Thoracic aorta (tissue), 2 donors: ENCODE measurements around the gene INTS11. TPM values are rescaled to one million over a fixed set of nuclear protein-coding genes. Genes with fewer than 3 reads are reported as not detected.
A peak's percentile ranks its signal among the peaks of the same experiment; 100 is the strongest.
"Not testable (repeated sequence)": the region's sequence is repeated elsewhere in the genome, so short reads cannot be mapped to it uniquely, and the experiment has no call there.

ENCODE experiments used
- ATAC-seq: fragments of 150-250 bp; one replicate; pipeline ENCODE4 v1.8.0; 2017; ENCODE audit warnings: low read depth; ENCODE audit not compliant: insufficient number of reproducible peaks, low FRiP score
- DNase-seq: peaks from one replicate; pipeline ENCODE4 v3.0.0-alpha.2; 2020; ENCODE audit warnings: low spot score
- H3K27ac ChIP-seq, 2 donors: fragments of 200-600 bp; sonication (generic); 1 replicate in 1 of 2; 2 replicates in 1 of 2; pipeline ENCODE4 v1.5.1; 2016; ENCODE audit warnings: mild to moderate bottlenecking in 2 of 2, moderate library complexity in 2 of 2
- H3K27me3 ChIP-seq: fragments of 200-600 bp; sonication (generic); replicated peaks from 2 replicates; pipeline ENCODE4 v1.6.0; 2016; ENCODE audit warnings: mild to moderate bottlenecking; ENCODE audit not compliant: insufficient read depth
- H3K36me3 ChIP-seq: fragments of 200-600 bp; sonication (generic); one replicate; pipeline ENCODE4 v1.5.1; 2016
- H3K4me1 ChIP-seq, 2 donors: fragments of 200-600 bp; sonication (generic); 1 replicate in 1 of 2; 2 replicates in 1 of 2; pipeline versions ENCODE4 v1.5.1 to v1.6.0; 2016; ENCODE audit warnings: low read depth in 2 of 2, mild to moderate bottlenecking in 1 of 2; ENCODE audit not compliant: control insufficient read depth in 1 of 2
- H3K4me3 ChIP-seq: fragments of 200-600 bp; sonication (generic); 2 replicates; pipeline ENCODE4 v1.5.1; 2016; ENCODE audit warnings: mild to moderate bottlenecking
- H3K9me3 ChIP-seq: fragments of 200-600 bp; sonication (generic); 2 replicates; pipeline ENCODE4 v1.5.1; 2016
- total RNA-seq, 2 donors: library from RNA; depleted of rRNA; stranded (reverse); fragments of >200 nt; gene quantifications; one replicate each; pipeline versions ENCODE4 v1.1.0 to v1.2.3, GENCODE V29; 2016
- TF ChIP-seq, protein P1 (sequence below): fragments of 200-600 bp; sonication (generic); IDR thresholded peaks from one replicate; pipeline ENCODE4 v1.5.1; 2019; ENCODE audit warnings: antibody characterized with exemption

The INTS11 gene
- total RNA-seq, 2 donors from 2014 or later, result 192 to 195 TPM

DNA sequence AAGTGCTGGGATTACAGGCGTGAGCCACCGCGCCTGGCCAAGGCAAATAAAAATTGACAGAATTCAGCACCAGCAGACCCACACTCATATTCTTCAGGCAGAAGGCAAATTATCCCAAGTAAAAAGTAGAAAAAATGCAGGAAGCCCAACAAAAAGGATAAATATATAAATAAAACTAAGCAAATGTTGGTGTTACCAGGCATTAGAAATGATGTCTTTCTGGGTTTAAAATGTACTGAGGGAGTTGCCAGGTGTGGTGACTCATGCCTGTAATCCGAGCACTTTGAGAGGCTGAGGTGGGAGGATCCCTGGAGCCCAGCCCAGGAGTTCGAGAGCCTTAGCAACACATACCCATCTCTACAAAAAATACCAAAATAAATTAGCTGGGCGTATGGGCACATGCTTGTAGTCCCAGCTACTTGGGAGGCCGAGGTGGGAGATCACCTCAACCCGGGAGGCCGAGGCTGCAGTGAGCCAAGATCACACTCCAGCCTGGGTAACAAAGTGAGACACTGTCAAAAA lies 6.3 kb downstream of the INTS11 start:
- Histone ChIP-seq H3K4me3 (no peak overlapping the region), H3K27ac (peak overlapping the region; percentile 72 to 79), H3K27me3 (no peaks in the 10 kb centered on the region), H3K36me3 (peaks cover 20% of the 10 kb centered on the region), H3K4me1 (peaks cover 21 to 40% of the 10 kb centered on the region in 2 donors), H3K9me3 (no peaks in the 10 kb centered on the region)
- peak; percentile 78 for ATAC-seq
- TF ChIP-seq, protein P1, sequence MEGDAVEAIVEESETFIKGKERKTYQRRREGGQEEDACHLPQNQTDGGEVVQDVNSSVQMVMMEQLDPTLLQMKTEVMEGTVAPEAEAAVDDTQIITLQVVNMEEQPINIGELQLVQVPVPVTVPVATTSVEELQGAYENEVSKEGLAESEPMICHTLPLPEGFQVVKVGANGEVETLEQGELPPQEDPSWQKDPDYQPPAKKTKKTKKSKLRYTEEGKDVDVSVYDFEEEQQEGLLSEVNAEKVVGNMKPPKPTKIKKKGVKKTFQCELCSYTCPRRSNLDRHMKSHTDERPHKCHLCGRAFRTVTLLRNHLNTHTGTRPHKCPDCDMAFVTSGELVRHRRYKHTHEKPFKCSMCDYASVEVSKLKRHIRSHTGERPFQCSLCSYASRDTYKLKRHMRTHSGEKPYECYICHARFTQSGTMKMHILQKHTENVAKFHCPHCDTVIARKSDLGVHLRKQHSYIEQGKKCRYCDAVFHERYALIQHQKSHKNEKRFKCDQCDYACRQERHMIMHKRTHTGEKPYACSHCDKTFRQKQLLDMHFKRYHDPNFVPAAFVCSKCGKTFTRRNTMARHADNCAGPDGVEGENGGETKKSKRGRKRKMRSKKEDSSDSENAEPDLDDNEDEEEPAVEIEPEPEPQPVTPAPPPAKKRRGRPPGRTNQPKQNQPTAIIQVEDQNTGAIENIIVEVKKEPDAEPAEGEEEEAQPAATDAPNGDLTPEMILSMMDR, result no peak
- DNase-seq, result peak; percentile 73

DNA sequence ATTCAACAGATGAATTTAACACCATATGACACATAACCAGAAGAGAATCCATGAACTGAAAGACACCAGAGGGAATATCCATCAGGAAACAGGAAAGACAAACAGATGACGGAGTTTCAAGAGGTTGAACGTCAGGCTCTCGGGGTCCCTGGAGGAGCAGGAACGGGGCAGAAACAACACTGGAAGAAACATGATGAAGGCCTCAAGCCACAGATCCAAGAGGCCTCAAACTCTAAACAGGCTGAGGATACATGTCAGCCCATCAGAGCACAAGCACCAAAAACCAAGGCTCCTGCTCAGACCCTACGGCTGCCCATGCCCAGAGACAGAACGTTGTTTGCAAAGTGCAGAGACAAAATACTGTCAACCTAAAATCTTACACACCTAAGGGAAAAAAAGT lies 7.0 kb downstream of the INTS11 start:
- peaks cover 17 to 35% of the 10 kb centered on the region in 2 donors for H3K4me1 ChIP-seq

DNA sequence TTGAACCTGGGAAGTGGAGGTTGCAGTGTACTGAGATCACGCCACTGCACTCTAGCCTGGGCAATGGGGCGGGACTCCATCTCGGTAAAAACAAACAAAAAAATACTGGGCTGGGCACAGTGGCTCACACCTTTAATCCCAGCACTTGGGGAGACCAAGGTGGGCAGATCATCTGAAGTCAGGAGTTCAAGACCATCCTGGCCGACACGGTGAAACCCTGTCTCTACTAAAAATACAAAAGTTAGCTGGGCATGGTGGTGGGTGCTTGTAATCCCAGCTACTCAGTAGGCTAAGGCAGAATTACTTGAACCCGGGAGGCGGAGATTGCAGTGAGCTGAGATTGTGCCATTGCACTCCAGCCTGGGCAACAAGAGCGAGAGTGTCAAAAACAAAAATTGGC lies 8.3 kb downstream of the INTS11 start:
- ATAC-seq, H3K4me3 ChIP-seq, DNase-seq, H3K27me3 ChIP-seq, H3K27ac ChIP-seq, H3K9me3 ChIP-seq: not testable (repeated sequence)
- Histone ChIP-seq H3K4me1 (peaks cover 9 to 29% of the 10 kb centered on the region in 2 donors), H3K36me3 (peaks cover 36% of the 10 kb centered on the region)

More for the DNA sequence above, 7.0 kb downstream of the INTS11 start:
- TF ChIP-seq, protein P1, result no peak
- ATAC-seq (no peak), DNase-seq (no peak)
- Histone ChIP-seq H3K27ac (peak overlapping the region; percentile 69 to 79), H3K27me3 (no peaks in the 10 kb centered on the region), H3K4me3 (no peak overlapping the region), H3K9me3 (no peaks in the 10 kb centered on the region), H3K36me3 (peaks cover 28% of the 10 kb centered on the region)

DNA sequence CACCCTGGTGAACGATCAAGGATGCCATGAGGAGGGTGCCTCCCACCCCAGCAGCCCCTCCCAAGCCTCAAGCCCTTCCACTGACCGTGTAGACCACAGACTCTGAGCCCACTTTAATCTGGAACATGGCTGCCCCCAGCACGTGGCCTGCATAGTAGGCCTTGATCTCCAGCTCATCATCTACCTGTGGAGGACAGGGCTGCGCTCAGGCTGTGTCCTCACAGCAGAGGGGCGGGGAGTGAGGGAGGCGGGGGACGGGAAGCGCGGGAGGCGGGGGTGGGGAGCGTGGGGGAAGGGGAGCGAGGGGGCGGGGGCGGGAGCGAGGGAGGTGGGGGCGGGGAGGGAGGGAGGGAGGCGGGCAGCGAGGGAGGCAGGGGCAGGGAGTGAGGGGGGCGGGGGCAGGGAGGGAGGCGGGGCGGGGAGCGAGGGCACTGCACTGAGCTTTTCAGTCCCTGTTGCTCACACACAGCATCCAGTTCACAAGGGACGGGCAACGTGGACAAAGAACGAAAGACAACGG lies 9.0 kb downstream of the INTS11 start:
- no peak for ATAC-seq
- no peaks in the 10 kb centered on the region for H3K27me3 ChIP-seq
- no peak overlapping the region for H3K27ac ChIP-seq
- TF ChIP-seq, protein P1, result no peak
- no peaks in the 10 kb centered on the region for H3K9me3 ChIP-seq
- peaks cover 9 to 29% of the 10 kb centered on the region in 2 donors for H3K4me1 ChIP-seq
- H3K4me3 ChIP-seq, result no peak overlapping the region
- H3K36me3 ChIP-seq, result peaks cover 36% of the 10 kb centered on the region
- no peak for DNase-seq

- Histone ChIP-seq H3K9me3 (no peaks in the 10 kb centered on the region), H3K4me1 (peaks cover 9 to 30% of the 10 kb centered on the region in 2 donors), H3K27ac (no peak overlapping the region), H3K36me3 (peaks cover 37% of the 10 kb centered on the region), H3K27me3 (no peaks in the 10 kb centered on the region), H3K4me3 (no peak overlapping the region)
- no peak for ATAC-seq
- no peak for DNase-seq
- TF ChIP-seq, protein P1, result no peak
These were observed 9.7 kb downstream of the INTS11 start for GRCh38 chr1:1314678-1315335.
